ENCODE data around the gene SLC44A1.

GRCh38 chr9:105419816-105420597 lies 175.6 kb downstream of the SLC44A1 start:
- TF ChIP-seq SP1 (IDR thresholded peaks at IDR 0.05) = no peak
- TF ChIP-seq ELF4 (IDR thresholded peaks at IDR 0.05) = no peak
- TF ChIP-seq CTBP1 (IDR thresholded peaks at IDR 0.05; ENCODE audit: borderline replicate concordance) = no peak
- no peak for TF ChIP-seq FOXM1 (IDR thresholded peaks at IDR 0.05; ENCODE audit: borderline replicate concordance)
- TF ChIP-seq ARNT (IDR thresholded peaks at IDR 0.05) = no peak
- TF ChIP-seq SUZ12 (IDR thresholded peaks at IDR 0.05) = no peak
